ENCODE results near the gene PLXNB2.
"Not testable (repeated sequence)": the region's sequence is repeated elsewhere in the genome, so short reads cannot be mapped to it uniquely, and the experiment has no call there.

Gene PLXNB2

GRCh38 chr22:50326956-50327710 lies 19.7 kb upstream of the PLXNB2 start, which contains the start of gene DENND6B:
TSS of gene DENND6B (minus strand) at chr22:50327012. CDS start at chr22:50326988, 24 bp downstream.
- in situ Hi-C loops (cut with MboI; ENCODE audit: low sequenced_read_pairs), result loop anchor here (5.0 kb wide), 1 partner anchor 50 kb away; no protein-coding TSS in a partner anchor

GRCh38 chr22:50326225-50326955 lies 18.9 kb upstream of the PLXNB2 start:
- in situ Hi-C loops (cut with MboI; ENCODE audit: low sequenced_read_pairs), result loop anchor here (5.0 kb wide), 1 partner anchor 49 kb away; no protein-coding TSS in a partner anchor

DNA sequence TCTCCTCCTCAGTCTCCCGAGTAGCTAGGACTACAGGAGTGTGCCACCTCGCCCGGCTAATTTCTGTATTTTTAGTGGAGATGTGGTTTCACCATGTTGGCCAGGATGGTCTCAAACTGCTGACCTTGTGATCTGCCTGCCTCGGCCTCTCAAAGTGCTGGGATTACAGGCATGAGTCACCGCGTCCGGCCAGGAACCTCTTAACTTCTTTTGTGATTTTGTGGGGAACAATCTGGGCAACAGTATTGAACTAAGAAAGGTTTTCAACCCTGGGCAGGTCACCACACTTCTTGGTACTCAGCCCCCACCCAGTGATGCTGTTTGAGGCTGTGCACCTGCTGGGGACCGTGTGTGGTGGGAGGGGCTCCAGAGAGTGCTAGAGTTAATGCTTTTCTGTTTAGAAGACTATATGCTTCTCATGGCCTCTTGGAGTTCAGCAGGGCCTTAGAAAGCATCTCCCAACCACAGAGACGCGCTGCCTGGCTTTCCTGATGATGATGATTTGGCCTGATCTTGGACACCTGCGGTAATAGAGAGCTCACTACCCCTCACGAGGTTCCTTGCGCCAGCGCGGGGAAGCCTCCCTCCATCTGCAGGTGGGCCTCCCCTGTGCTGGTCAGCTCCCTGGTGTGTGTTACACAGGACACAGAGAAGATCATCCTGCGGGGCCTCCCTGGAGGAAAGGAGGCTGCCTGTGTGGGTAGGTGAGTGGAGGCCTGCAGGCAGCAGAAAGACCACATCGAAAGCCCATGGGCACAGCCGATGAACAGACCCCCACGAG lies 18.2 kb upstream of the PLXNB2 start:
- in situ Hi-C loops (cut with MboI; ENCODE audit: low sequenced_read_pairs), result loop anchor here (5.0 kb wide), 1 partner anchor 48 kb away; no protein-coding TSS in a partner anchor

DNA sequence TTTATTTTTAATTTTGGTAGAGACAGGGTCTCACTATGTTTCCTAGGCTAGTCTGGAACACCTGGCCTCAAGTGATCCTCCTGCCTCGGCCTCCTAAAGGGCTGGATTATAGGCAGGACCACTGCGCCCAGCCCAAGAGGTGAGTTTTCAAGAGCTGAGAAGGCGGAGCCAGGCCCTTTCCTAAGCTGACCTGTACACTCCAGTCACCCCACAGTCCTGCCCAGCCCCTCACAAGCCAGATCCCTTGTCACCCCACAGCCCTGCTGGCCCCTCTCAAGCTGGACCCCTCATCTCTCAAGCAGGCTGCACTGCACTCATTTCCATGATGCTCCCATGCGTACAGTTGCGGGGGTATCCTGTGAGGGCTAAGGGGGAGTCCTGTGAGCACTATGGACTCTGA lies 16.5 kb upstream of the PLXNB2 start:
- in situ Hi-C loops (cut with MboI; ENCODE audit: low sequenced_read_pairs), result no loop called here

- in situ Hi-C loops (cut with MboI; ENCODE audit: low sequenced_read_pairs), result not testable (repeated sequence)
Measured at GRCh38 chr22:50322382-50323104, 15.1 kb upstream of the PLXNB2 start.

DNA sequence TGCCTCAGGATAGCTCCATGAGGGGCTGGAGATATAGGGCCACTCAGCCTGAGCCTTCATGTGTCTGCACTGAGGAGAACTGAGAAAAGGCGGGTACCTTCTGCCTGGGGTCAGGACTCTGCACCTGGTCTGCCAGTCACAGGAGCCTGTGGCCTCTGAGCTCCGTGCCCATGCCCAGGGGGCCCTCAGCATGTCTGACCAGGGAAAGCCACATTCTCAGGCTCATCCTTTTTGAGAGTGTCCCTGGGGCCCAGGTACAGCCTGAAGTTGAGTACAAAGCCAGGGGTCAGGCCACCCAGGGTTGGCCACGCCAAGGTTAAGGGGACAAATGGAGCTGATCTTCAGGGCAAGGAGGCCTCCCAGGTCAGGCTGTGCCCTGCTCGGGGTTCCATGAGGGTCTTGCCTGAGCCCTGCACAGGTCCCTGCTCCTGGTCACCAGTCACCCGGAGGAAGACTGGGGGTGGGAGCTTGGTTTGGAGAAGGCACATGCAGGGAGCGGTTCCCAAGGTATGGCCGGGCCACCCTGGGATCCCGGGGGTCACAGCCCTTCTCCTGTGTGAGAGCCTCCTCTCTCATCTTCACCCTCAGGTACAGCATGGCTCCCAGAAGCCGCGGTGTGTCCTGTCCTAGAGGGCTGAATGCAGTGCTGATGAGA lies 13.4 kb upstream of the PLXNB2 start:
- in situ Hi-C loops (cut with MboI; ENCODE audit: low sequenced_read_pairs), result no loop called here

DNA sequence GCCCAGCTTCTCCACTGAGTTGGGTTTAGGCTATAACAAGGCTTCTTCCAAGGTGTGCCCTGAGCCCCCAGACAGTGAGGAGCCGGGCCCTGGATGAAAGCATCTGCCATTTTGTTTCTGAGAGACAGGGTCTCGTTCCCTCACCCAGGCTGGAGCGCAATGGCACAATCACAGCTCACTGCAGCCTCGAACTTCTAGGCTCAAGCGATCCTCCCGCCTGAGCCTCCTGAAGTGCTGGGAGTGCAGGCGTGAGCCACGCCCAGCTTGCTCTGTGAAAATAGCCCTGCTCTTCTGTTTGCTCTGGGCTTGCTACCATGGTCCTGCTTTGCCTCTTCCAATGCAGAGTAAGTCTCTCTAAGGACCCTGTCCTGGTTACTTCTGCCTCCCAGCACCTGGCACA lies 12.7 kb upstream of the PLXNB2 start:
- in situ Hi-C loops (cut with MboI; ENCODE audit: low sequenced_read_pairs), result no loop called here

DNA sequence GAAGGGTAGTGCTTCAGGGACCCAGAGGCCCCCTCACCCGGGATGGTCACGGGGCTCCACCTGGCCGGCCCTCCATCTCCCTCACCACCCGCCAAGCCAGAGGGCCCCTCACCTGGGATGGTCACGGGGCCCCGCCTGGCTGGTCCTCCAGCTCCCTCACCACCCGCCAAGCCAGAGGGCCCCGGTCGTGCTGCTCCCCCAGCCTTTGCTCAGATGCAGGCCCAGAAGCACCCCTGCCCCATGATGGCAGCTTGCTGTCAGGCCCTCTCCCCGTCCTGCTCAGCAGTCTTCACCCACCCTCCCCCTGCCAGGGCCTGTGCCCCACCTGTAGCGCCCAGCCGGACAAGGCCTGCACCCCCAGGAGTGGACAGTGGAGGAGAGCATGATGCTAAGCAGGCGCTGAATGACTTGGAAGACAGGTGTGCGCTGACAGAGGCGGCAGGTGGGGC lies 12.1 kb upstream of the PLXNB2 start:
- in situ Hi-C loops (cut with MboI; ENCODE audit: low sequenced_read_pairs), result no loop called here

DNA sequence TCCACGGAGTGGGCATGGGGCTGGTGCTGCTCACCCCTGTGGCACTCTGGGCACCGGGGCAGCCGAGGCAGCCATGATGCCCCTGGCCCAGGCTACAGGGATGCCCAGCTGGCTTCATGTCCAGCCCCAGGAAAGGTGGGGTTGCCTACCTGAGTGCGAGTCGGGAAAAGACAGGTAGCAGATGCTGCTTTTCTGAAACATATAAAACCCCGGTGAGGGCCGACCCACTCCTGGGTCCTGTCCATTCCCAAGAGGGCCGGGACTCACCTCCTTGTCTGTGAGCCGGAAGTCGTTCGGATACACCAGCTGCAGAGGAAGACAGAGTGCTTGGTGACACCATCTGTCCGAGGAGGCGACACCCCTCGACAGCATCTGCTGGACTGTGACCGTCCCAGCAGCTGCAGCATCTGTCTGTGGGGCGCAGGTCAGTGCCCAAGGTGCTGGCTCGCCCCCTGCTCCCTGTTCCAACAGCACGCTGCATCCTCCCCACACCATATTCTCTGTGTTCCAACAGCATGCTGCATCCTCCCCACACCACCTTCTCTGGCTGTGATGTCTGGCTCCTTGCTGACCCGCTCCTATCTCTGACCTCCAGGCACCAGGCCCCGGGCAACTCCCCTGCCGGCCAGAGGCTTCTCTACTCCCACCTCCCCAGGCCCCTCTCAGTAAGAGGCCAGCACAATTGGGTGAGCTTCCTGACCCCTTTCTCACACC lies 11.4 kb upstream of the PLXNB2 start:
- in situ Hi-C loops (cut with MboI; ENCODE audit: low sequenced_read_pairs), result no loop called here

GRCh38 chr22:50318356-50318697 lies 10.9 kb upstream of the PLXNB2 start:
- in situ Hi-C loops (cut with MboI; ENCODE audit: low sequenced_read_pairs), result no loop called here

DNA sequence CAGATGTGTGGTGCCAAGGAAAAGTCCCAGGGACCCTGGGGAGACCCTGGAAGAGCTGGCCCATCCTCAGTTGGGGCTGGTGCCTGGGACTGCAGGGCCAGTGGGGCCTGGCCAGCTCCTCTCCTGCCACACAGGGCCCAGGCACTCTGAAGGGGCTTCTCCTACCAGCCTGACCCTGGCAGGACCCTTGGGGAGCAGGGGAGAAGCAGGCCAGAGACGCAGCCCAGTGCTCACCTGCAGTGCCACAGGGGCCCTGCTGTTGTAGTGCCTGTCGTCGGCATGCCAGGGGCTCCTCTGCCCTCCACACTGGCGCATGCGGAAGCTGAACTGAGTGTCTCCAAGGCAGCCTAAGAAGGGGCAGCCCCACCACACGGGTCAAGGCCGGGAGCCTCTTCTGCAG lies 10.2 kb upstream of the PLXNB2 start:
- in situ Hi-C loops (cut with MboI; ENCODE audit: low sequenced_read_pairs), result no loop called here

- in situ Hi-C loops (cut with MboI; ENCODE audit: low sequenced_read_pairs), result no loop called here
Measured at GRCh38 chr22:50317178-50317577, 9.7 kb upstream of the PLXNB2 start.

- in situ Hi-C loops (cut with MboI; ENCODE audit: low sequenced_read_pairs), result no loop called here
Measured at GRCh38 chr22:50316114-50317065, 8.9 kb upstream of the PLXNB2 start.

DNA sequence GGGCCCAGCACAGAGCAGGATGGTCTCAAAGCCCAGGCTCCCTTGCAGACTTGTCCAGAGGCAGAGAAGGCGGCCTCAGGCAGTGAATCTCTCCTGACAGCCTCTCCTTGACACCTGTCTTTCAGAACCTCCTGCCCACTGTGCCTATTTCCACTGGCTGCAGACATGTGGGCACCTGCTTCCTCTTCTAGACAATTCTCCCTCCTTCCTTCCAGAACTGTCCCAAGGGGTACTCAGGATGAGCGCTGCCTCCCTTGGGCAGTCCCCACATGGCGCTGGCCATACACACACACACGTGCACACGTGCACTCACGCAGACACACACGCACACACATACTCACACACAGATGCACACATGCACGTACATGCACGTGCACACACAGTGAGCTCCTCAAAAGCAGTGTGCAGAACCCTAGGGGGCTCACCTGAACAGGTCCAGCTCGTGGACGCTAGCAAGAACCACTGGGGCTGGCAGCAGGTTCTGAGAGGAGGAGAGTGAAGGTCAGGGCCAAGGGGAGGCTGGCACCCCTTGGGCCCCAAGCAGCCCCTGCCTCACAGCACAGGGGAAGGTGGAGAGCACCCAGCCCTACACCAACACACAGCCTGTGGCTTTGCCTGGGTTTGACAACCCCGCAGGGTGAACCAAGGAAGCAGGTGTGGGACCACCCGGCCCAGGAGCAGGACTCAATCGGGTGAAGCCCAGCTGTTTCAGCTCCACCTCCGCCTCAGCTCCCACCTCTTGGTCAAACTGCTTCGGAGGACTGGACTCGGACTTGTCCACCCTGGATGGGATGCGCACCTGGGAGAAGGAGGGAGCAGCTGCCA lies 8.1 kb upstream of the PLXNB2 start:
- in situ Hi-C loops (cut with MboI; ENCODE audit: low sequenced_read_pairs), result no loop called here

GRCh38 chr22:50314455-50315288 lies 7.2 kb upstream of the PLXNB2 start:
- in situ Hi-C loops (cut with MboI; ENCODE audit: low sequenced_read_pairs), result no loop called here

GRCh38 chr22:50314081-50314454 lies 6.6 kb upstream of the PLXNB2 start:
- in situ Hi-C loops (cut with MboI; ENCODE audit: low sequenced_read_pairs), result no loop called here

DNA sequence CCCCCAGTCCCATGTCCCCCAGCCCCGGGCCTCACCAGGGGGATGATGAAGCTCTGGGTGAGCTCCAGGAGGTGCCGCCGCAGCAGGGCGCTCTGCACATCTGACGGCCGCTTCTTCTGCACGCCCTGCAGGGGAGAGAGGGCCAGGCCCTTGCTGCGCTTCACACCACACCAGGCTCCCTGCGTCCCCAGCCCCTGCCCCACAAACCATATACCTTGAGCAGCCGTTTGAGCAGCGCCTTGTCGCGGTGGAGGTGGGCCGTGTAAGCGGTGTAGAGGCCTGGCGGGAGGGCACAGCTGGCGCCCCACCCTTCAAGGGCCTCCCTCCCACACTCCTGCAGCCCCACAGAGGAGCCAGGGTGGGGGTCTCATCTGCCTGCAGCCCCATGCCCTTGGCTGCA lies 6.2 kb upstream of the PLXNB2 start:
- in situ Hi-C loops (cut with MboI; ENCODE audit: low sequenced_read_pairs), result no loop called here
